Gastroesophageal sphincter (tissue), 4 donors: ENCODE measurements around the gene CDK3. TPM values are rescaled to one million over a fixed set of nuclear protein-coding genes. Genes with fewer than 3 reads are reported as not detected.

Experiments used
- ATAC-seq: fragments of 150-250 bp; one replicate; pipeline ENCODE4 v1.9.1; 2016; ENCODE audit warnings: mild to moderate bottlenecking, moderate library complexity
- H3K27ac ChIP-seq, 4 donors: fragments of 200-600 bp; sonication (generic) in 3 of 4; 1 replicate in 3 of 4; 2 replicates in 1 of 4; pipeline ENCODE4 v1.5.1; 2016 to 2019
- H3K27me3 ChIP-seq: fragments of 200-600 bp; sonication (generic); one replicate; pipeline ENCODE4 v1.5.1; 2019
- H3K36me3 ChIP-seq, 2 donors: fragments of 200-600 bp; sonication (generic); one replicate each; pipeline ENCODE4 v1.5.1; 2019; ENCODE audit warnings: control low read depth in 1 of 2
- H3K4me1 ChIP-seq, 3 donors: fragments of 200-600 bp; sonication (generic); 1 replicate in 2 of 3; 2 replicates in 1 of 3; pipeline ENCODE4 v1.5.1; 2016 to 2019; ENCODE audit warnings: control low read depth in 2 of 3
- H3K4me3 ChIP-seq, 2 donors: fragments of 200-600 bp; sonication (generic); one replicate each; pipeline ENCODE4 v1.5.1; 2019; ENCODE audit warnings: mild to moderate bottlenecking in 1 of 2, moderate library complexity in 1 of 2
- H3K9me3 ChIP-seq, 3 donors: fragments of 200-600 bp; sonication (generic); one replicate each; pipeline ENCODE4 v1.5.1; 2017 to 2019; ENCODE audit warnings: control low read depth in 2 of 3
- CTCF ChIP-seq, 4 experiments: fragments of 200-600 bp in 2 of 4; fragments of 450-650 bp in 2 of 4; sonication (generic) in 1 of 4; IDR thresholded peaks; one replicate each; pipeline ENCODE4 v1.5.1; 2017 to 2019; ENCODE audit warnings: antibody characterized with exemption in 4 of 4, mild to moderate bottlenecking in 2 of 4, moderate library complexity in 2 of 4
- EP300 ChIP-seq: sonication (generic); formaldehyde crosslinking; IDR thresholded peaks from one replicate; pipeline ENCODE4 v1.6.1; 2017; ENCODE audit warnings: antibody characterized with exemption, mild to moderate bottlenecking
- POLR2A ChIP-seq, 2 donors: fragments of 450-650 bp; IDR thresholded peaks; one replicate each; pipeline ENCODE4 v1.6.1; 2017; ENCODE audit warnings: antibody characterized with exemption in 2 of 2, mild to moderate bottlenecking in 2 of 2, moderate library complexity in 1 of 2
- POLR2AphosphoS5 ChIP-seq: sonication (generic); formaldehyde crosslinking; IDR thresholded peaks from one replicate; pipeline ENCODE4 v1.6.1; 2017; ENCODE audit warnings: antibody characterized with exemption
- WGBS, 2 donors: methylation state at CpG; one replicate each; pipeline ENCODE4 v1.1.5; 2018; ENCODE audit warnings: low coverage in 1 of 2; 5-methylcytosine and 5-hydroxymethylcytosine counted together
- total RNA-seq, 4 donors: library from RNA; depleted of rRNA; stranded (reverse); fragments of >200 nt; gene quantifications; one replicate each; pipeline ENCODE4 v1.1.0, GENCODE V29; 2016

The CDK3 gene
- total RNA-seq, 4 donors from 2014 or later = 1.2 to 5.6 (median 2.3) TPM; not detected in 1

DNA sequence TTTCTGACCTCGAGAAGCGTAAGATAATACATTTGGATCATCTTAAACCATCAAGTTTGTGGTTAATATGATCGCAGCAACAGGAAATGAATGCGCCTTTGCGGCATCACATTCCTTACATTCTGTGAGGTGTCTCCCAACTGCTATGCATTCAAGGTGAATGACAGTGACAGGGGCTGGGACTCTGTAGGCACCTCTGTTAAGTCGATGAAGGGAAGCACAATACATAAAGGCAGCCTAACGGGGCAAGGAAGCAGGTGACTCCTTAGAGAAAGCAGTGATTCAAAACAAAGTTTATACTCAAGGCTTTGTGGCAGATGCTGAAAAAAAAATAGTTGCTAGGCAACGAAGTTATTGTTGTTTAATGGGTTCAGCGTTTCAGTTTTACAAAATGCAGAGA lies 48.1 kb downstream of the CDK3 start:
- no peak for TF ChIP-seq EP300
- TF ChIP-seq POLR2AphosphoS5 = no peak
- TF ChIP-seq CTCF (IDR thresholded peaks at IDR 0.05) = no peak
- Histone ChIP-seq H3K9me3 (no peaks in the 10 kb centered on the region), H3K27ac (no peak overlapping the region), H3K36me3 (peaks cover 0 to 100% of the 10 kb centered on the region in 2 donors), H3K27me3 (no peaks in the 10 kb centered on the region), H3K4me3 (no peak overlapping the region), H3K4me1 (no peaks in the 10 kb centered on the region)
- no peak for ATAC-seq
- WGBS, 2 donors = 55 to 78% methylated on average over 2 to 9 of the region's 9 CpGs

GRCh38 chr17:76049239-76049638 lies 48.6 kb downstream of the CDK3 start:
- H3K27ac ChIP-seq = no peak overlapping the region
- no peaks in the 10 kb centered on the region for H3K9me3 ChIP-seq
- no peak overlapping the region for H3K4me3 ChIP-seq
- no peaks in the 10 kb centered on the region for H3K27me3 ChIP-seq
- WGBS, 2 donors = 84% methylated on average over 3 of the region's 3 CpGs; no CpG with 5 or more reads in 1 of the 2 donors
- H3K4me1 ChIP-seq = no peaks in the 10 kb centered on the region
- no peak for ATAC-seq
- H3K36me3 ChIP-seq = peaks cover 0 to 100% of the 10 kb centered on the region in 2 donors
- TF ChIP-seq EP300 (no peak), CTCF (IDR thresholded peaks at IDR 0.05) (no peak), POLR2A (IDR thresholded peaks at IDR 0.05) (no peak)

DNA sequence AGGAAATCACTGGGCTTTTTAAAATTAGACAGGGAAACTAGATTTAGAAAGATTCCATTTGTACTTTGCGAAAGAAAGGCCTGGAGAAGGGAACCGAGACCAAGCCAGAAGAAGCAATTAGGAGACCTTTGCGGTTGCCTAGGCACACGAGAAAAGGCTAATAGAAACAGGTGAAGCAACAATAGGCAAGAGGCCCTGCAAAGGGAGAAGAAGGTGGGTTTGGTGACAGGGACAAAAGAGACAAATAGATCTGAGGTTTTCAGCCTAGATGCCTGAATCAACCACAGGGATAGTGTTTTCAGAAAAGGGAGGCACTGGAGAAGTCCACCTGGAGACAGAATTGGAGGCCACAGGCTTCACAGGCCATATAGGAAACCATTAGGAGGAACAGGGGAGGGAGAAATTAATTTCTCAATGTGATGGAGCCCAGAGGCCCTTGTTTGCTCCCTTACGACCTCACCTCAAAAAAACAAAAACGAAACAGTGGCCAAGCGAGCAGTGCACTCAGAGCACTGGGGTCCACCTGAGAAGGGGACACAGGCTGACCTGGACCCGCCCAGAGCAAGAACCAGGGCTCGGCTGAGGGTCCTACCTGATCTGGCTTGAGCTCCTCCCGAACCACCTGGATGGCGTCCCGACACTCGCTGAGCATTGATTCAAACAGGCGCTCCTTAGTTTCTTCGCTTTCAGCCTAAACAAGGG lies 49.3 kb downstream of the CDK3 start:
- H3K36me3 ChIP-seq = peaks cover 0 to 100% of the 10 kb centered on the region in 2 donors
- TF ChIP-seq POLR2A (IDR thresholded peaks at IDR 0.05) (no peak), POLR2AphosphoS5 (no peak), CTCF (IDR thresholded peaks at IDR 0.05) (no peak), EP300 (no peak)
- WGBS, 2 donors = 77 to 88% methylated on average over 3 to 14 of the region's 15 CpGs
- H3K4me3 ChIP-seq = no peak overlapping the region
- no peaks in the 10 kb centered on the region for H3K4me1 ChIP-seq
- H3K27ac ChIP-seq = no peak overlapping the region
- H3K9me3 ChIP-seq = no peaks in the 10 kb centered on the region
- no peak for ATAC-seq
- H3K27me3 ChIP-seq = no peaks in the 10 kb centered on the region

GRCh38 chr17:76050538-76051467 lies 50.1 kb downstream of the CDK3 start:
- H3K36me3 ChIP-seq = peaks cover 0 to 100% of the 10 kb centered on the region in 2 donors
- no peak overlapping the region for H3K4me3 ChIP-seq
- no peak for TF ChIP-seq CTCF (IDR thresholded peaks at IDR 0.05)
- no peak for TF ChIP-seq POLR2AphosphoS5
- no peak for TF ChIP-seq EP300
- H3K9me3 ChIP-seq = no peaks in the 10 kb centered on the region
- no peaks in the 10 kb centered on the region for H3K27me3 ChIP-seq
- no peak for ATAC-seq
- WGBS, 2 donors = 81 to 91% methylated on average over 10 of the region's 11 CpGs
- H3K4me1 ChIP-seq = no peaks in the 10 kb centered on the region
- H3K27ac ChIP-seq = no peak overlapping the region
